IMR-90 (cell line): ENCODE results near the gene AP3M1.

Source experiments
- CTCF ChIP-seq: conservative IDR thresholded peaks from 2 replicates; pipeline ENCODE4 v1.5.1; 2012; ENCODE audit warnings: mild to moderate bottlenecking, low read depth, low read length, improper control_type of control experiment
- POLR2A ChIP-seq: IDR thresholded peaks from 2 replicates; pipeline ENCODE4 v1.6.1; 2012; ENCODE audit warnings: mild to moderate bottlenecking, low read depth, low read length

GRCh38 chr10:74189999-74190421 is 39.4 kb upstream of the AP3M1 start:
- TF ChIP-seq POLR2A (no peak; the same call in 1 of the 2 replicates), CTCF (no peak)
